Neural cell (in vitro differentiated cells): ENCODE data around the gene COL20A1. TPM values are rescaled to one million over a fixed set of nuclear protein-coding genes. Genes with fewer than 3 reads are reported as not detected.

Experiments used
- H2AFZ ChIP-seq: fragments of 200-600, 300-800 bp; sonication (generic), shearing (Covaris generic); 2 replicates; pipeline ENCODE4 v1.6.0; 2014; ENCODE audit warnings: low read depth, mild to moderate bottlenecking, antibody characterized with exemption, low read length, moderate library complexity
- H3F3A ChIP-seq: fragments of 200-600 bp; shearing (Covaris generic); 2 replicates; pipeline ENCODE4 v1.6.1; 2016; ENCODE audit warnings: mild to moderate bottlenecking, moderate library complexity, mixed read lengths, antibody characterized with exemption, low read length; ENCODE audit not compliant: insufficient read depth, poor library complexity, severe bottlenecking
- H3K27ac ChIP-seq: fragments of 200-600, 300-800 bp; sonication (generic), shearing (Covaris generic); 2 replicates; pipeline ENCODE4 v1.5.1; 2014; ENCODE audit warnings: mild to moderate bottlenecking, low read length, moderate library complexity
- H3K27me3 ChIP-seq: fragments of 300-800, 200-600 bp; sonication (generic), shearing (Covaris generic); 2 replicates; pipeline ENCODE4 v1.6.0; 2014; ENCODE audit warnings: mild to moderate bottlenecking, low read depth, low read length, moderate library complexity; ENCODE audit not compliant: insufficient read depth
- H3K36me3 ChIP-seq: fragments of 300-800, 200-600 bp; sonication (generic), shearing (Covaris generic); 2 replicates; pipeline ENCODE4 v1.5.1; 2014; ENCODE audit warnings: mild to moderate bottlenecking, antibody characterized with exemption, low read length, moderate library complexity; ENCODE audit not compliant: insufficient read depth
- H3K4me2 ChIP-seq: fragments of 300-800, 200-600 bp; sonication (generic), shearing (Covaris generic); 2 replicates; pipeline ENCODE4 v1.6.0; 2014; ENCODE audit warnings: mild to moderate bottlenecking, low read length
- H3K4me3 ChIP-seq: fragments of 300-800, 200-600 bp; sonication (generic), shearing (Covaris generic); 2 replicates; pipeline ENCODE4 v1.5.1; 2014; ENCODE audit warnings: mild to moderate bottlenecking, low read length, moderate library complexity
- H3K79me2 ChIP-seq: fragments of 200-600 bp; shearing (Covaris generic); replicated peaks from 2 replicates; pipeline ENCODE4 v1.6.0; 2014; ENCODE audit warnings: mild to moderate bottlenecking, low read length, moderate library complexity; ENCODE audit not compliant: insufficient read depth
- H3K9ac ChIP-seq: fragments of 300-800, 200-600 bp; sonication (generic), shearing (Covaris generic); 2 replicates; pipeline ENCODE4 v1.6.1; 2016; ENCODE audit warnings: mild to moderate bottlenecking, low read length, mixed read lengths
- H3K9me2 ChIP-seq: fragments of 200-600 bp; shearing (Covaris generic); 2 replicates; pipeline ENCODE4 v1.6.1; 2016; ENCODE audit warnings: mild to moderate bottlenecking, low read length, mixed read lengths; ENCODE audit not compliant: insufficient read depth
- H3K9me3 ChIP-seq: fragments of 200-600, 300-800 bp; sonication (generic), shearing (Covaris generic); 2 replicates; pipeline ENCODE4 v1.6.1; 2016; ENCODE audit warnings: mild to moderate bottlenecking, mixed run types, low read length, moderate library complexity, mixed read lengths
- H4K20me1 ChIP-seq: fragments of 200-600 bp; shearing (Covaris generic); 2 replicates; pipeline ENCODE4 v1.6.1; 2016; ENCODE audit warnings: mild to moderate bottlenecking, mixed run types; ENCODE audit not compliant: insufficient read depth
- CTCF ChIP-seq: fragments of 450-650 bp; IDR thresholded peaks from 2 replicates; pipeline ENCODE4 v1.5.1; 2014; ENCODE audit warnings: antibody characterized with exemption, mild to moderate bottlenecking, moderate library complexity; ENCODE audit not compliant: poor library complexity, severe bottlenecking
- EP300 ChIP-seq: fragments of 450-650 bp; conservative IDR thresholded peaks from 2 replicates; pipeline ENCODE4 v1.6.1; 2014; ENCODE audit warnings: antibody characterized with exemption, mild to moderate bottlenecking, moderate library complexity; ENCODE audit not compliant: poor library complexity, severe bottlenecking
- EZH2 ChIP-seq: fragments of 200-600, 300-800 bp; shearing (Covaris generic), sonication (generic); IDR thresholded peaks from 2 replicates; pipeline ENCODE4 v1.6.1; 2014; ENCODE audit warnings: antibody characterized with exemption, low read length, borderline replicate concordance, mild to moderate bottlenecking; ENCODE audit not compliant: insufficient read depth, poor library complexity, severe bottlenecking
- MXI1 ChIP-seq: fragments of 450-650 bp; conservative IDR thresholded peaks from 2 replicates; pipeline ENCODE4 v1.6.1; 2014; ENCODE audit warnings: antibody characterized with exemption, mild to moderate bottlenecking; ENCODE audit not compliant: poor library complexity, severe bottlenecking
- POLR2AphosphoS5 ChIP-seq: IDR thresholded peaks from 2 replicates; pipeline ENCODE4 v1.6.1; 2012
- RAD21 ChIP-seq: fragments of 450-650 bp; conservative IDR thresholded peaks from 2 replicates; pipeline ENCODE4 v1.6.1; 2014; ENCODE audit warnings: antibody characterized with exemption, mild to moderate bottlenecking, moderate library complexity
- SMC3 ChIP-seq: fragments of 450-650 bp; conservative IDR thresholded peaks from 2 replicates; pipeline ENCODE4 v1.6.1; 2014; ENCODE audit warnings: antibody characterized with exemption, mild to moderate bottlenecking, moderate library complexity; ENCODE audit not compliant: poor library complexity
- TAF1 ChIP-seq: IDR thresholded peaks from 2 replicates; pipeline ENCODE4 v1.6.1; 2012; ENCODE audit warnings: low read depth
- polyA plus RNA-seq: library from polyadenylated mRNA; depleted of rRNA; stranded (reverse); fragments of >200 nt; gene quantifications from 2 replicates; pipeline ENCODE4 v1.2.3, GENCODE V29; 2014
- TF ChIP-seq, protein P1 (sequence below): IDR thresholded peaks from 2 replicates; pipeline ENCODE4 v1.6.1; 2012; ENCODE audit warnings: borderline replicate concordance

COL20A1 gene
- polyA plus RNA-seq, 1 donor from 2014 or later, result 1.1 TPM

DNA sequence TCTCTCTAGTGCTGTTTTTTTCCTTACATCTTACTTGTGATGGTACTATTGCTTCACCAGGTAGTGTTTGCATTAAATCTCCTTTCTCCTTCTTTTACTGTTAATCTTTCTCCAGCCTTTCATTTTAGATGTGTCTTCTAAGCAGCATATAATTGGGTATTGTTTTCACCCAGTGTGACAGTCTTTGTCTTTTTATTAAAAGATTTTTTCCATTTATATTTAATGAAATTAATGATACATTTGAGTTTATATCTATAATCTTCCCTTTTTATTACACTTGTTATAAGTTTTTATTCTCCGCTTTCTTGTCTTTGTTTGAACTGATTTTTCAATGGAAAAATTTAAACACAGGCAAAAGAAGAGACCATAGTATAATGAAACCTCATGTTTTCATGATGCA lies 8.7 kb downstream of the COL20A1 start:
- Histone ChIP-seq H3K36me3 (no peaks in the 10 kb centered on the region), H3K9me3 (no peaks in the 10 kb centered on the region), H3K27ac (no peak overlapping the region), H3K79me2 (no peaks in the 10 kb centered on the region), H3K27me3 (no peaks in the 10 kb centered on the region), H3K4me2 (no peak overlapping the region), H3K9me2 (no peaks in the 10 kb centered on the region), H3K9ac (no peak overlapping the region), H4K20me1 (no peaks in the 10 kb centered on the region), H2AFZ (no peak overlapping the region), H3F3A (no peaks in the 10 kb centered on the region), H3K4me3 (no peak overlapping the region)
- TF ChIP-seq RAD21 (no peak), POLR2AphosphoS5 (no peak), TAF1 (no peak), EZH2 (no peak), MXI1 (no peak), SMC3 (no peak), CTCF (no peak), EP300 (no peak)
- TF ChIP-seq, protein P1, sequence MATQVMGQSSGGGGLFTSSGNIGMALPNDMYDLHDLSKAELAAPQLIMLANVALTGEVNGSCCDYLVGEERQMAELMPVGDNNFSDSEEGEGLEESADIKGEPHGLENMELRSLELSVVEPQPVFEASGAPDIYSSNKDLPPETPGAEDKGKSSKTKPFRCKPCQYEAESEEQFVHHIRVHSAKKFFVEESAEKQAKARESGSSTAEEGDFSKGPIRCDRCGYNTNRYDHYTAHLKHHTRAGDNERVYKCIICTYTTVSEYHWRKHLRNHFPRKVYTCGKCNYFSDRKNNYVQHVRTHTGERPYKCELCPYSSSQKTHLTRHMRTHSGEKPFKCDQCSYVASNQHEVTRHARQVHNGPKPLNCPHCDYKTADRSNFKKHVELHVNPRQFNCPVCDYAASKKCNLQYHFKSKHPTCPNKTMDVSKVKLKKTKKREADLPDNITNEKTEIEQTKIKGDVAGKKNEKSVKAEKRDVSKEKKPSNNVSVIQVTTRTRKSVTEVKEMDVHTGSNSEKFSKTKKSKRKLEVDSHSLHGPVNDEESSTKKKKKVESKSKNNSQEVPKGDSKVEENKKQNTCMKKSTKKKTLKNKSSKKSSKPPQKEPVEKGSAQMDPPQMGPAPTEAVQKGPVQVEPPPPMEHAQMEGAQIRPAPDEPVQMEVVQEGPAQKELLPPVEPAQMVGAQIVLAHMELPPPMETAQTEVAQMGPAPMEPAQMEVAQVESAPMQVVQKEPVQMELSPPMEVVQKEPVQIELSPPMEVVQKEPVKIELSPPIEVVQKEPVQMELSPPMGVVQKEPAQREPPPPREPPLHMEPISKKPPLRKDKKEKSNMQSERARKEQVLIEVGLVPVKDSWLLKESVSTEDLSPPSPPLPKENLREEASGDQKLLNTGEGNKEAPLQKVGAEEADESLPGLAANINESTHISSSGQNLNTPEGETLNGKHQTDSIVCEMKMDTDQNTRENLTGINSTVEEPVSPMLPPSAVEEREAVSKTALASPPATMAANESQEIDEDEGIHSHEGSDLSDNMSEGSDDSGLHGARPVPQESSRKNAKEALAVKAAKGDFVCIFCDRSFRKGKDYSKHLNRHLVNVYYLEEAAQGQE, result no peak

GRCh38 chr20:63303095-63303666 lies 10.2 kb downstream of the COL20A1 start:
- no peak overlapping the region for H3K4me2 ChIP-seq
- H3K9me3 ChIP-seq, result no peaks in the 10 kb centered on the region
- H3F3A ChIP-seq, result no peaks in the 10 kb centered on the region
- no peak overlapping the region for H3K9ac ChIP-seq
- no peaks in the 10 kb centered on the region for H4K20me1 ChIP-seq
- H3K27ac ChIP-seq, result no peak overlapping the region
- TF ChIP-seq EP300 (no peak), RAD21 (no peak), SMC3 (no peak), MXI1 (no peak), TAF1 (no peak), CTCF (no peak), POLR2AphosphoS5 (no peak), EZH2 (no peak)
- TF ChIP-seq, protein P1, result no peak
- H2AFZ ChIP-seq, result no peak overlapping the region
- no peaks in the 10 kb centered on the region for H3K9me2 ChIP-seq
- H3K79me2 ChIP-seq, result no peaks in the 10 kb centered on the region
- no peak overlapping the region for H3K4me3 ChIP-seq
- no peaks in the 10 kb centered on the region for H3K36me3 ChIP-seq
- no peaks in the 10 kb centered on the region for H3K27me3 ChIP-seq
